Trophoblast cell (in vitro differentiated cells and primary cell): Measurements from ENCODE around the gene IDH2.
A peak's percentile ranks its signal among the peaks of the same experiment; 100 is the strongest.

ENCODE experiments used
- DNase-seq, 2 donors: peaks; one replicate each; pipeline ENCODE4 v3.0.0-alpha.2; 2016
- H2AFZ ChIP-seq: 2 replicates; pipeline ENCODE4 v1.6.1; 2013; ENCODE audit warnings: low read length, moderate library complexity, mild to moderate bottlenecking; ENCODE audit not compliant: insufficient read depth, poor library complexity
- H2AK5ac ChIP-seq: 2 replicates; pipeline ENCODE4 v1.6.1; 2013; ENCODE audit warnings: mild to moderate bottlenecking, low read length
- H2BK120ac ChIP-seq: 2 replicates; pipeline ENCODE4 v1.6.1; 2013; ENCODE audit warnings: low read length, mild to moderate bottlenecking, moderate library complexity; ENCODE audit not compliant: insufficient read depth, poor library complexity
- H2BK12ac ChIP-seq: 2 replicates; pipeline ENCODE4 v1.6.1; 2013; ENCODE audit warnings: mild to moderate bottlenecking, low read length, moderate library complexity
- H2BK5ac ChIP-seq: 2 replicates; pipeline ENCODE4 v1.6.1; 2013; ENCODE audit warnings: low read length, low read depth, moderate library complexity, mild to moderate bottlenecking; ENCODE audit not compliant: poor library complexity
- H3K14ac ChIP-seq: 2 replicates; pipeline ENCODE4 v1.6.1; 2013; ENCODE audit warnings: mild to moderate bottlenecking, low read length
- H3K18ac ChIP-seq: 2 replicates; pipeline ENCODE4 v1.6.1; 2013; ENCODE audit warnings: mild to moderate bottlenecking, low read length
- H3K23ac ChIP-seq: 2 replicates; pipeline ENCODE4 v1.6.1; 2013; ENCODE audit warnings: low read length
- H3K27ac ChIP-seq: 2 replicates; pipeline ENCODE4 v1.5.1; 2013; ENCODE audit warnings: low read depth, mild to moderate bottlenecking, inconsistent platforms, low read length, moderate library complexity
- H3K27me3 ChIP-seq: 2 replicates; pipeline ENCODE4 v1.6.1; 2013; ENCODE audit warnings: inconsistent platforms, mild to moderate bottlenecking, low read length, moderate library complexity; ENCODE audit not compliant: insufficient read depth
- H3K36me3 ChIP-seq, 2 experiments: 1 replicate in 1 of 2; 2 replicates in 1 of 2; pipeline ENCODE4 v1.6.1; 2013; ENCODE audit warnings: low read length in 2 of 2, mild to moderate bottlenecking in 2 of 2, moderate library complexity in 1 of 2; ENCODE audit not compliant: insufficient read depth in 2 of 2, control insufficient read depth in 1 of 2
- H3K4ac ChIP-seq: 2 replicates; pipeline ENCODE4 v1.6.1; 2013; ENCODE audit warnings: low read depth, mild to moderate bottlenecking, low read length, moderate library complexity
- H3K4me1 ChIP-seq, 2 experiments: 1 replicate in 1 of 2; 2 replicates in 1 of 2; pipeline ENCODE4 v1.6.1; 2013; ENCODE audit warnings: low read length in 2 of 2, mild to moderate bottlenecking in 2 of 2, moderate library complexity in 1 of 2; ENCODE audit not compliant: insufficient read depth in 2 of 2, control insufficient read depth in 1 of 2
- H3K4me2 ChIP-seq: 2 replicates; pipeline ENCODE4 v1.6.1; 2013; ENCODE audit warnings: inconsistent platforms, mild to moderate bottlenecking, low read length, moderate library complexity
- H3K4me3 ChIP-seq: 2 replicates; pipeline ENCODE4 v1.5.1; 2013; ENCODE audit warnings: mild to moderate bottlenecking, low read depth, low read length, inconsistent platforms
- H3K79me1 ChIP-seq: one replicate; pipeline ENCODE4 v1.6.1; 2013; ENCODE audit warnings: low read length
- H3K79me2 ChIP-seq: 2 replicates; pipeline ENCODE4 v1.6.1; 2013; ENCODE audit warnings: low read length, mild to moderate bottlenecking; ENCODE audit not compliant: control insufficient read depth, insufficient read depth, poor library complexity
- H3K9ac ChIP-seq: 2 replicates; pipeline ENCODE4 v1.6.1; 2013; ENCODE audit warnings: mild to moderate bottlenecking, low read length
- H3K9me3 ChIP-seq: 2 replicates; pipeline ENCODE4 v1.6.1; 2013; ENCODE audit warnings: low read depth, mild to moderate bottlenecking, control low read depth, inconsistent platforms, low read length; ENCODE audit not compliant: insufficient read depth
- H4K12ac ChIP-seq: 2 replicates; pipeline ENCODE4 v1.6.1; 2013; ENCODE audit warnings: low read depth, mild to moderate bottlenecking, low read length, moderate library complexity
- H4K8ac ChIP-seq: 2 replicates; pipeline ENCODE4 v1.6.1; 2013; ENCODE audit warnings: low read depth, mild to moderate bottlenecking, low read length, moderate library complexity
- H4K91ac ChIP-seq: one replicate; pipeline ENCODE4 v1.6.1; 2013; ENCODE audit warnings: low read depth, mild to moderate bottlenecking, low read length, moderate library complexity
- WGBS: extraction: QIAGEN DNeasy Blood & Tissue Kit; methylation state at CpG from one replicate; pipeline ENCODE4 v1.1.7; 2013; ENCODE audit warnings: missing lambda C conversion rate; ENCODE audit not compliant: insufficient read length, insufficient coverage; ENCODE audit errors: extremely low coverage; 5-methylcytosine and 5-hydroxymethylcytosine counted together

The IDH2 gene

DNA sequence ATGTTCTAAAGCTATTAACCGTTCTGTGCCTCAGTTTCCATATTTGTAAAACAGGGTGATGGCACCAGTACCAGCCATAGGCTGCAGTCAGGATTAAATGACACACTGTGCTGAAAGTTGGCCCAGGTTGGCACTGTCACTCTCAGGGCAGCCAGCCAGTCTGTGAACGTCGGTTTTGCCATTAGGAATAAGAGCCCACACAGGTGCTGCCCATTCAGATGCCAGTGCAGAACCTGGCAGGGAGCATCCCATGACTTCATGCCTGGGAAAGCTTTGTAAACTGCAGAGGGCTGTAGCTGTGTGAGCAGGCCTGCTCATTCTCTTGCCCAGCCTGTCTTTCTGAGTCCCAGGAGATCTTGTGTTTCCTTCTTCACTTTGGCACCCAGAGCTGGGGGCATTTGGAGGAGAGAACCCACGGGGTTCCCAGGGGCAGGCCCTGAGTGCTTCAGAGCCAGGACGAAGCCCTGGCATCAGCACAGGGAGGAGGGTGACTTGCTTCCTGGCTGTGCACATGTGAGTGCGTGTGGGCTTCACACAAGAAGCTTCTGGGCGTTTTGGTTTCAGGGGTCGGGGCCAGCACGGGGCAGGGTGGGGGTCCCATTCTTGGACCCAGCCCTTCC is 54.2 kb downstream of the IDH2 start:
- H3K14ac ChIP-seq, result no peak overlapping the region
- no peak overlapping the region for H3K4me2 ChIP-seq
- no peak overlapping the region for H3K18ac ChIP-seq
- no peaks in the 10 kb centered on the region for H3K27me3 ChIP-seq
- H3K4me3 ChIP-seq, result no peak overlapping the region
- H2BK12ac ChIP-seq, result no peak overlapping the region
- H3K9me3 ChIP-seq, result no peaks in the 10 kb centered on the region
- no peak overlapping the region for H3K9ac ChIP-seq
- no peak overlapping the region for H2BK5ac ChIP-seq
- no peak overlapping the region for H2BK120ac ChIP-seq
- no peak overlapping the region for H2AK5ac ChIP-seq
- H3K4ac ChIP-seq, result no peak overlapping the region
- H3K23ac ChIP-seq, result no peak overlapping the region
- H4K91ac ChIP-seq, result no peak overlapping the region
- H4K12ac ChIP-seq, result no peak overlapping the region
- WGBS, result no CpG with 5 or more reads among the region's 9 CpGs
- H3K79me2 ChIP-seq, result peaks cover 2% of the 10 kb centered on the region
- no peak for DNase-seq
- no peaks in the 10 kb centered on the region for H3K79me1 ChIP-seq
- H3K36me3 ChIP-seq, result no peaks in the 10 kb centered on the region
- no peak overlapping the region for H3K27ac ChIP-seq
- H4K8ac ChIP-seq, result no peak overlapping the region
- peaks cover 4 to 12% of the 10 kb centered on the region in 2 experiments for H3K4me1 ChIP-seq
- H2AFZ ChIP-seq, result no peak overlapping the region

DNA sequence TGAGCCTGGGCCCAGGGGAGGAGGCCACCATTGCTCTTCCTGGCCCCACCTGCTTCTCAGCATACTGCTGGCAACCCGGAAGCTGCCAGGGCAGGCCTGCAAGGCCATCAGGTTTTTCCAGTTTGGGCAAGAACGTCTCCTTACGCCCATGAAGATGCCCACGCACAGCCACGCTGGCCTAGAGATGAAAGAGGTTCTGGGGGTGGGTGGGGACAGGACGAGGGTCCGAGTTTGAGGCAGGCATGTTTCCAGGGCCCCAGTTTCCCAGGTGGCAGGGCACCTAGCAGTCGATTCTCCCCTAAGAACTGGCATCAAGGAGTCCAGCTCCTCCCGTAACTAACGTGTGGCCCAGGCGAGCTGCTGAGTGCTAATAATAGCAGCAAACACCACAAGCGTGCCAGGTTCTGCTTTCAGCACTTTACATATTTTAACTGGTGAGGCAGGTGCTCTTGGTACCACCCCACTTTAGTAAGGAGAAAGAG is 55.3 kb downstream of the IDH2 start:
- Histone ChIP-seq H3K27me3 (no peaks in the 10 kb centered on the region), H2AK5ac (no peak overlapping the region), H3K4me1 (peaks cover 3 to 11% of the 10 kb centered on the region in 2 experiments), H3K36me3 (peaks cover 4% of the 10 kb centered on the region in 2 experiments), H3K79me1 (no peaks in the 10 kb centered on the region), H3K23ac (no peak overlapping the region), H3K4me3 (no peak overlapping the region), H3K79me2 (peaks cover 2% of the 10 kb centered on the region), H3K4ac (no peak overlapping the region), H3K14ac (no peak overlapping the region), H3K9me3 (no peaks in the 10 kb centered on the region), H3K9ac (no peak overlapping the region), H2AFZ (no peak overlapping the region), H2BK120ac (no peak overlapping the region), H4K91ac (no peak overlapping the region), H3K18ac (no peak overlapping the region), H4K8ac (no peak overlapping the region), H2BK12ac (no peak overlapping the region), H3K4me2 (no peak overlapping the region), H3K27ac (no peak overlapping the region), H2BK5ac (no peak overlapping the region), H4K12ac (no peak overlapping the region)
- DNase-seq, result peak; percentile 34 to 72
- no CpG with 5 or more reads among the region's 12 CpGs for WGBS

DNA sequence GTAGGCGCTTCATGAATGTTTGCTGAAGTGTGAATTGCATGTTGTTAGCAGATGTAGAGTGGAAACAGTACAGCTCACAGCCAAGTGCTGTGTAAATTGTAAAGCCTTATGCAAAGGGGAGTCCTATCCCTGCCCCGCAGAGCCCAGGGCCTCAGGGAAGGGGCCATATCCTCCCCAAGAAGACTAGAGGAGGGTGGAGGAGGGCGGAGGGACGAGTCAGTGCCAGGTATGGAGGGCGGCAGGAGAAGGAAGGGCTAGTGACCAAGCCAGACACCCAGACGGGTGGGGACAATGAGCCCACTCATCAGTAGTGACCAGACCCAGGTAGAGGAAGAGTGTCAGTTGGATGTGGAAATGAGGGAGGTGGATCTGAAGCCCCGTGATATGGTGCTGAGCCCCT is 56.0 kb downstream of the IDH2 start:
- no peaks in the 10 kb centered on the region for H3K27me3 ChIP-seq
- H2AK5ac ChIP-seq, result no peak overlapping the region
- no peak overlapping the region for H3K9ac ChIP-seq
- no CpG with 5 or more reads among the region's 7 CpGs for WGBS
- H3K79me2 ChIP-seq, result peaks cover 2% of the 10 kb centered on the region
- no peak overlapping the region for H3K4ac ChIP-seq
- H4K12ac ChIP-seq, result no peak overlapping the region
- H3K18ac ChIP-seq, result no peak overlapping the region
- no peak overlapping the region for H3K4me3 ChIP-seq
- H2BK12ac ChIP-seq, result no peak overlapping the region
- no peak overlapping the region for H3K27ac ChIP-seq
- no peak overlapping the region for H3K14ac ChIP-seq
- no peaks in the 10 kb centered on the region for H3K79me1 ChIP-seq
- no peaks in the 10 kb centered on the region for H3K9me3 ChIP-seq
- no peak overlapping the region for H3K23ac ChIP-seq
- no peak overlapping the region for H4K8ac ChIP-seq
- H3K36me3 ChIP-seq, result peaks cover 4% of the 10 kb centered on the region in 2 experiments
- H2BK5ac ChIP-seq, result no peak overlapping the region
- no peak for DNase-seq
- no peak overlapping the region for H2AFZ ChIP-seq
- H3K4me1 ChIP-seq, result peaks cover 0 to 7% of the 10 kb centered on the region in 2 experiments
- no peak overlapping the region for H3K4me2 ChIP-seq
- no peak overlapping the region for H2BK120ac ChIP-seq
- no peak overlapping the region for H4K91ac ChIP-seq

DNA sequence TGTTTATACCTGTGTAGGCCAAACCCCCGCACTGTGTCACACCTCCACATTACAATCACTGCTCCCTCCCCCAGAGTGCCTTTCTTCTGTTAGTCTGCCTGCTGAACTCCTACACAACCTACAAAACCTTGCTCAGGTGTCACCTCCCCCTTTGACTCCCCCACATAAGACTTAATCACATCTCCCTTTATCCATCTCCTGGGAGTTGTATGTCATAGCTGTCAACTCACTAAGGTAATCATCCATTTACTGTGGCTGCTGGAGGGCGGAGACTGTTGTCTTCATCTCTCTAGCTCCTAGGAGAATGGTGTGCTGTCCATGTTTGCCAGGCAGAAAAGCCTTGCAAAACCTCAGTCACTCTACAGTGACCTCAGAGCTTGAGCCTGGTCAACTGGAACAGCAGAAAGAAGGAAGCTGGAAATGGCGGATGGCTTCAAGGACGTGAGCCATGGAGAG is 57.3 kb downstream of the IDH2 start:
- no peak overlapping the region for H3K4ac ChIP-seq
- no peak overlapping the region for H2BK12ac ChIP-seq
- no peak overlapping the region for H3K27ac ChIP-seq
- H3K4me1 ChIP-seq, result peaks cover 0 to 7% of the 10 kb centered on the region in 2 experiments
- H2BK5ac ChIP-seq, result no peak overlapping the region
- no peak overlapping the region for H3K9ac ChIP-seq
- no peak overlapping the region for H3K4me3 ChIP-seq
- no peak overlapping the region for H3K4me2 ChIP-seq
- no peak overlapping the region for H4K12ac ChIP-seq
- H3K27me3 ChIP-seq, result no peaks in the 10 kb centered on the region
- peaks cover 2% of the 10 kb centered on the region for H3K79me2 ChIP-seq
- H3K18ac ChIP-seq, result no peak overlapping the region
- H4K91ac ChIP-seq, result no peak overlapping the region
- no peak overlapping the region for H2BK120ac ChIP-seq
- no peak overlapping the region for H3K23ac ChIP-seq
- no CpG with 5 or more reads among the region's 4 CpGs for WGBS
- DNase-seq, result no peak
- peaks cover 4% of the 10 kb centered on the region in 2 experiments for H3K36me3 ChIP-seq
- no peak overlapping the region for H3K14ac ChIP-seq
- no peak overlapping the region for H4K8ac ChIP-seq
- H2AK5ac ChIP-seq, result no peak overlapping the region
- no peak overlapping the region for H2AFZ ChIP-seq
- H3K9me3 ChIP-seq, result no peaks in the 10 kb centered on the region
- no peaks in the 10 kb centered on the region for H3K79me1 ChIP-seq
